ENCODE data around the gene HVCN1. TPM values are rescaled to one million over a fixed set of nuclear protein-coding genes. Genes with fewer than 3 reads are reported as not detected.
A peak's percentile ranks its signal among the peaks of the same experiment; 100 is the strongest.

The HVCN1 gene
- total RNA-seq, 2 donors from 2014 or later = 10.4 to 44.7 TPM

DNA sequence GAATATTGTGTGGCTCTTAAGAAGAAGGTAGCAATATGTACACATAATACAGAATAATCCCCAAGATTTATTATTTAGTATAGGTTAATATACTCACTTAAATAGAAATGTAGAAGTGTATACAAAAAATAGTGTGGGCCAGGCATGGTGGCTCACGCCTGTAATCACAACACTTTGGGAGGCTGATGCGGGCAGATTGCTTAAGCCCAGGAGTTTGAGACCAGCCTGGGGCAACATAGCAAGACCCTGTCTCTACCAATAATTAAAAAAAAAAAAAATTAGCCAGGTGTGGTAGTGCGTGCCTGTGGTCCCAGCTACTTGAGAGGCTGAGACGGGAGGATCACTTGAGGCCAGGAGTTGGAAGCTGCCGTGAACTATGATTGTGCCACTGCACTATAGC is 15.3 kb upstream of the HVCN1 start:
- ATAC-seq (no peak), DNase-seq (no peak)
- intact Hi-C loops (cut with DNase I) = no loop called here

DNA sequence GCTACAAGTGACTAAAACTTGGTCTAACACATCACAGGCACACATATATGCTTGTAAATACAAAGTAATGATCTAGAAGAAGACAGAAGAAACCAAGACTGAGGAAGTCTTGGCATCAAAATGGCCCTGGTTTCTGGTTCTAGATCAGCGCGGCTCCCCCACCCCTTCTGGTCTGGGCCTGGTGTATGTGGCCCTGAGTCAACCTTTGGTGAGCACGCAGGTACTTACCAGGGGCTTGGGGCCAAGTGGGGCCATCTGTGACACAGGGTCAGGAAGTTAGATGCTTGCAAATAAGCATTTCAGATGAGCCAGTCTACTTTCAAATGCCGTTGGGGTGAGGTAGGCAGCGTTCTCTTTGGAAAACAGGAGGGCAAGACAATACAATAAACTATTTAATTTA is 13.2 kb upstream of the HVCN1 start:
- intact Hi-C loops (cut with DNase I) = no loop called here

GRCh38 chr12:110699591-110700445 is 10.9 kb upstream of the HVCN1 start:
- DNase-seq (no peak), ATAC-seq (peak in 1 of 2 donors; percentile 53)
- intact Hi-C loops (cut with DNase I) = loop anchor here in 1 of 2 donors (5.0 kb wide), 1 partner anchor 127 kb away; no protein-coding TSS in a partner anchor

More for the DNA sequence above, 13.2 kb upstream of the HVCN1 start:
- ATAC-seq (no peak), DNase-seq (no peak)

GRCh38 chr12:110698171-110698902 is 9.4 kb upstream of the HVCN1 start:
- ATAC-seq (peak; percentile 85 to 87), DNase-seq (peak; percentile 84)
- intact Hi-C loops (cut with DNase I) = loop anchor here in 1 of 2 donors (5.0 kb wide), 1 partner anchor 129 kb away; no protein-coding TSS in a partner anchor

DNA sequence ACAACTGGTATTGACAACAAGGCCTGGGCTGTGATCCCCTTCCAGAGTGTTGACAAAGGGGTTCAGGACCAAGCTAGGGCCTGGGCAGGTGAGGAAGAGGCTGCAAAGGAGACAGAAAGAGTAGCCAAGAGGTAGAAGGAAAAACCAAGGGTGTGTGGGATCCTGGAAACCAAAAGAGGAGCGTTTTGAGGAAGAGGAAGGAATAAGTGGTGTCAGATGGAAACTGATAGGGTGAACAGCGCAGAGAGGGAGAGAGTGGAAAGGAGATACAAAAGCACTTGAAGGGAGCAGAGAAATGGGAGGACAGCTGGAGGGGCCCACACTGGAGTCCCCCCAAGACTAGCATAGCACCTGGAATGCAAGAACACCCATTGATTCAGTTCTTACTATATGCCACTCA is 8.3 kb upstream of the HVCN1 start:
- no peak for DNase-seq
- intact Hi-C loops (cut with DNase I) = loop anchor here in 1 of 2 donors (2.0 to 5.0 kb wide), 2 partner anchors 56 to 130 kb away; no protein-coding TSS in a partner anchor
- no peak for ATAC-seq

- ATAC-seq (no peak), DNase-seq (no peak)
- intact Hi-C loops (cut with DNase I) = loop anchor here in 1 of 2 donors (2.0 to 5.0 kb wide), 2 partner anchors 55 to 131 kb away; no protein-coding TSS in a partner anchor
Measured at GRCh38 chr12:110696283-110696682, 7.4 kb upstream of the HVCN1 start.

DNA sequence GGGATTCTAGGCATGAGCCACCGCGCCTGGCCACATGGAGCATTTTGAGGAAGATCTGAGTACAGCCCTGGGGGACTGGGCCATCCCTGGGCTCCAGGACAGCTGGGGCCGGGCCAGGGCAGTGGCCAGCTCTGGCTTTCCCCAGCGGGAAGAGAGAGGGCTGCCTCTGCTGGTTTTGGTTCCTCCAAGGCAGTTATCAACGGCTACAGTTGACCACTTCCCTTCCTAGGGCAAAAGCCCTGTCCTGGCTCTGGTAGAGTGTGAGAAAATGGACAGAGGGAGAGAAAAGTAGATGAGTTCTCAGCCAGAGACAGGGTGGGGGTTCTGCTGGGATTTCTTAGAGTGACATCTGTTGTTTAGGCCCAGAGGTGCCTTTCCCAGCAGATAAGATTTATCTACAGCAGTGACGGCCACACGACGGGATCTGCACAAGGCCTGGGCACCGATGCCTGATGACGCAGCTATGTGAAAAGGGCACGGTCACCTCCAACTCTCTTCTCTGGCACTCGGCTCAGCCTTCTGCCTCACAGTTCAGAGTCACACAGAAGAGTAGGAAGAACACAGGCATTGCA is 5.5 kb upstream of the HVCN1 start:
- intact Hi-C loops (cut with DNase I) = no loop called here
- ATAC-seq (peak; percentile 25 to 55), DNase-seq (peak; percentile 77)

- peak; percentile 54 for DNase-seq
- ATAC-seq = no peak
- intact Hi-C loops (cut with DNase I) = no loop called here
Measured at GRCh38 chr12:110693731-110694130, 4.8 kb upstream of the HVCN1 start.

GRCh38 chr12:110690127-110690430 is 1.2 kb upstream of the HVCN1 start:
- ATAC-seq = no peak
- intact Hi-C loops (cut with DNase I) = no loop called here
- no peak for DNase-seq

GRCh38 chr12:110689281-110690126 is 589 bp upstream of the HVCN1 start:
- intact Hi-C loops (cut with DNase I) = no loop called here
- DNase-seq (peak; percentile 73), ATAC-seq (peak; percentile 74 to 80)

DNA sequence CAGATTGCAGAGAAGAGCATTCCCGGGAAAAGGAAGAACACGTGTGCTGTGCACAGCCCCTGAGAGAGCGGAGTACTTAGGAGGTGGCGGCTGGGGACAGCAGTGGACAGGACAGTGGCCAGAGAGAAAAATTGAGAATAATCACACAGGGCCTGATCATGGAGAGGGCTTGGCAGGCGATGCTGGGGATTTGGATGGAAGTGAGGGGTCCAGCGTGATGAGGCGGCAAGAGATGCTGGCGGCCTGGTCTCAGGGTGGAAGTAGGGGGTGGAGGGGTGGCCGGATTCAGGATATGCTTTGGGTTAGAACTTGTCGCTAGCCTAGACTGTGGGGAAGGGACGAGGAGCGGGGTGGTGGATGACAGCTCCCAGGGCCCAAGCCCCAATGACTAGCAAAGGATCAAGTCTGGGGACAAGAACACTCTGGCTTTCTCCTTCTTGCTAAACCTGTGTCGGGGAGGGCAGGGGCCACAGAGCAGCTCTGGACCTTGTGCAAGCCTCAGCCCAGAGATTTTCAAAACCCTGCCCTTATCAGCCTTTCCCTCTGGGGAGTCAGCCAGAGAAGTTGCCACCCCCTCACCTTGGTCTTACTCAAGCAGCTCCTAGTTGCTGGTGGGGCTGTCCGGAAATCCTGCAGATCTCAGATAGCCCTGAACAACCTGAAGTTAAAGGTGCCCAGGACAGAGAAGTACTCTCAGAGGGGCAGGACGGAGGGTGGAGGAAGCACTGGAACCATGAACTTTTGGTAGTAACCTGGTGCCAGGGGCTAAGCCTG is 1.3 kb downstream of the HVCN1 start:
- ATAC-seq (peak in 1 of 2 donors; percentile 15), DNase-seq (no peak)
- intact Hi-C loops (cut with DNase I) = no loop called here

DNA sequence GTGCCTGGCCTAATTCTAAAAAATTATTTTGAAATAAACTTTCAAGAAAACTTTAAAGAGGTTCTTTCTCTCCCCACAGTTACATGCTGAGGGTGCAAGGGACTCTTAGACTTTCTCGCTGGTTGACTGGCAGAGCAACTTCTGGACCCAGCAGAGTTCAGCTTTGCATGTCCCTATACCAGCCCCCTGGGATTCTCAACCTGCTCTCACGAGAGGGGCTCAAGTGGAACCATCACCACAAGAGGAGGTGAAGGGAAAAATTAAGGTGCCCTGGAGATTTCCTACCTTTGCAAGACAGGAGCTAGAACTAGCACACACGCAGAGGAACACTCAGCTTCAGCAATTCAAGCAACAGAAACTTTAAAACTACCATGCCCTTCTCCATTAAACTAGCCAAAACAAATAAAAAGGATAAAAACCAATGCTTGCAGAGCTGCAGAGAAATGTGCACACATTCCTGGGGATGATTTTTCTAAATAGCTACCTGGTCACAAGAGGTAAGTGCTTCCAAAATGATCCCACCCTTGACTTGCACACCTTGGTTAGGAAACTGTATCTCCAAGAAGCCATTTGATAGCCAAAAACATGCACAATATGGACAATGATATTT is 2.5 kb downstream of the HVCN1 start:
- DNase-seq = no peak
- ATAC-seq = no peak
- intact Hi-C loops (cut with DNase I) = no loop called here

- DNase-seq = no peak
- no peak for ATAC-seq
- intact Hi-C loops (cut with DNase I) = no loop called here
Measured at GRCh38 chr12:110684312-110684836, 4.5 kb downstream of the HVCN1 start.

- intact Hi-C loops (cut with DNase I) = no loop called here
- ATAC-seq = no peak
- no peak for DNase-seq
Measured at GRCh38 chr12:110683888-110684287, 5.0 kb downstream of the HVCN1 start.

GRCh38 chr12:110680032-110680431 is 8.9 kb downstream of the HVCN1 start:
- intact Hi-C loops (cut with DNase I) = no loop called here
- ATAC-seq (no peak), DNase-seq (no peak)

GRCh38 chr12:110679201-110679600 is 9.7 kb downstream of the HVCN1 start:
- no peak for DNase-seq
- ATAC-seq = no peak
- intact Hi-C loops (cut with DNase I) = no loop called here

DNA sequence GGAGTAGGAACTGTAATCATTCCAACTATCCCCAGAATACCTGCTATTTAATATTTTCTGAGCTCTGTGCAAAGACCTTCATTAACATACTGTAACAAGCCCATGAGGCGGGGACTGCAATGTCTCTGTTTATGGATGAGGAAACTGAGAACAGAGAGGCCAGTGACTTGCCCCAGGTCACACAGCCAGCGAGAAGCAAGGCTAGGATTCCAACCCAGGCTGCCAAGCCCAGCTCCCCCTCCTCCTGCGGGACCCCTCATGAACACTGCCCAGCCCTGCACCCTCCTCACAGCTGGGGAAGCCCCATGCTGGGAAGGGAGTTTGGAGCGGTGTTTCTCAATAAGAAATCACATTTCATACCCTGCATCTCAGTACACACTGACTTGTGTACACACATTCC is 10.9 kb downstream of the HVCN1 start:
- intact Hi-C loops (cut with DNase I) = no loop called here
- DNase-seq (no peak), ATAC-seq (no peak)
